HUES64 (cell line): ENCODE measurements around the gene ZNF383.
"Not testable (repeated sequence)": the region's sequence is repeated elsewhere in the genome, so short reads cannot be mapped to it uniquely, and the experiment has no call there.

Experiments
- H3K27ac ChIP-seq: 2 replicates; pipeline ENCODE4 v1.7.0; 2013; ENCODE audit warnings: low read depth, low read length, inconsistent platforms
- H3K27me3 ChIP-seq: 2 replicates; pipeline ENCODE4 v1.6.1; 2013; ENCODE audit warnings: mild to moderate bottlenecking, low read length; ENCODE audit not compliant: insufficient read depth
- H3K36me3 ChIP-seq: 2 replicates; pipeline ENCODE4 v1.6.1; 2013; ENCODE audit warnings: mild to moderate bottlenecking, low read length; ENCODE audit not compliant: insufficient read depth
- H3K4me1 ChIP-seq: 2 replicates; pipeline ENCODE4 v1.6.1; 2013; ENCODE audit warnings: mild to moderate bottlenecking, low read length, moderate library complexity; ENCODE audit not compliant: insufficient read depth
- H3K4me3 ChIP-seq: 2 replicates; pipeline ENCODE4 v1.5.1; 2013; ENCODE audit warnings: mild to moderate bottlenecking, low read length, moderate library complexity
- H3K9ac ChIP-seq: 2 replicates; pipeline ENCODE4 v1.6.1; 2013; ENCODE audit warnings: mild to moderate bottlenecking, low read depth, low read length
- H3K9me3 ChIP-seq: 2 replicates; pipeline ENCODE4 v1.6.1; 2013; ENCODE audit warnings: low read depth, low read length; ENCODE audit not compliant: insufficient read depth
- WGBS: fragments of 150-250, 120-280 bp; methylation state at CpG from one replicate; pipeline ENCODE4 v1.1.7; 2013; ENCODE audit warnings: missing lambda C conversion rate; 5-methylcytosine and 5-hydroxymethylcytosine counted together

ZNF383 gene

GRCh38 chr19:37226248-37226647 lies 8.2 kb downstream of the ZNF383 start:
- Histone ChIP-seq H3K9ac (no peak overlapping the region), H3K4me1 (no peaks in the 10 kb centered on the region), H3K36me3 (peaks cover 41% of the 10 kb centered on the region), H3K27ac (no peak overlapping the region), H3K9me3 (peaks cover 13% of the 10 kb centered on the region; the same call in 1 of the 2 replicates), H3K27me3 (no peaks in the 10 kb centered on the region), H3K4me3 (no peak overlapping the region)
- WGBS = 94% methylated on average over 2 of the region's 2 CpGs

GRCh38 chr19:37227996-37228395 lies 10.0 kb downstream of the ZNF383 start:
- peaks cover 56% of the 10 kb centered on the region for H3K36me3 ChIP-seq

GRCh38 chr19:37243206-37243632 lies 25.2 kb downstream of the ZNF383 start:
- Histone ChIP-seq H3K4me3 (no peak overlapping the region), H3K36me3 (peaks cover 51% of the 10 kb centered on the region), H3K27me3 (no peaks in the 10 kb centered on the region), H3K9ac (no peak overlapping the region), H3K9me3 (peaks cover 85% of the 10 kb centered on the region), H3K4me1 (0 out of 2 replicates have a peak, but pooled peaks cover 3% of the 10 kb centered on the region), H3K27ac (no peak overlapping the region)
- 94% methylated on average over 3 of the region's 4 CpGs for WGBS

More at GRCh38 chr19:37227996-37228395, 10.0 kb downstream of the ZNF383 start:
- H3K27ac ChIP-seq = no peak overlapping the region
- no peaks in the 10 kb centered on the region for H3K27me3 ChIP-seq
- no peak overlapping the region for H3K9ac ChIP-seq
- WGBS = 71% methylated on average over 12 of the region's 12 CpGs
- H3K4me1 ChIP-seq = no peaks in the 10 kb centered on the region
- H3K4me3 ChIP-seq = no peak overlapping the region
- H3K9me3 ChIP-seq = peaks cover 26% of the 10 kb centered on the region; the same call in 1 of the 2 replicates

GRCh38 chr19:37251308-37252229 lies 33.6 kb downstream of the ZNF383 start:
- WGBS = 90% methylated on average over 39 of the region's 39 CpGs
- H3K36me3 ChIP-seq = no peaks in the 10 kb centered on the region

GRCh38 chr19:37263028-37263427 lies 45.0 kb downstream of the ZNF383 start:
- not testable (repeated sequence) for H3K4me3 ChIP-seq, H3K36me3 ChIP-seq, H3K4me1 ChIP-seq, H3K27me3 ChIP-seq, H3K9ac ChIP-seq, H3K27ac ChIP-seq
- peaks cover 23% of the 10 kb centered on the region for H3K9me3 ChIP-seq
- WGBS = no CpG with 5 or more reads among the region's 1 CpG

More at GRCh38 chr19:37251308-37252229, 33.6 kb downstream of the ZNF383 start:
- Histone ChIP-seq H3K9ac (peak overlapping the region; percentile 14; the same call in 1 of the 2 replicates), H3K4me1 (no peaks in the 10 kb centered on the region), H3K27me3 (no peaks in the 10 kb centered on the region), H3K9me3 (peaks cover 61% of the 10 kb centered on the region), H3K27ac (no peak overlapping the region), H3K4me3 (peak overlapping the region; percentile 67)

- not testable (repeated sequence) for H3K4me3 ChIP-seq, H3K9me3 ChIP-seq, H3K27ac ChIP-seq, H3K9ac ChIP-seq, H3K36me3 ChIP-seq, H3K27me3 ChIP-seq, H3K4me1 ChIP-seq
- WGBS = 94% methylated on average over 6 of the region's 12 CpGs
These were observed 49.0 kb downstream of the ZNF383 start for GRCh38 chr19:37267005-37267404.

GRCh38 chr19:37267755-37268154 lies 49.7 kb downstream of the ZNF383 start:
- not testable (repeated sequence) for H3K27ac ChIP-seq, H3K9me3 ChIP-seq, H3K27me3 ChIP-seq, H3K9ac ChIP-seq, H3K36me3 ChIP-seq, H3K4me3 ChIP-seq, H3K4me1 ChIP-seq
- WGBS = 95% methylated on average over 4 of the region's 4 CpGs

GRCh38 chr19:37280656-37281055 lies 62.6 kb downstream of the ZNF383 start:
- not testable (repeated sequence) for H3K4me3 ChIP-seq, H3K27me3 ChIP-seq, H3K36me3 ChIP-seq, H3K9ac ChIP-seq, H3K9me3 ChIP-seq, H3K4me1 ChIP-seq, H3K27ac ChIP-seq
- WGBS = 96% methylated on average over 21 of the region's 30 CpGs

GRCh38 chr19:37284020-37284419 lies 66.0 kb downstream of the ZNF383 start:
- not testable (repeated sequence) for H3K9me3 ChIP-seq, H3K27ac ChIP-seq, H3K4me3 ChIP-seq, H3K4me1 ChIP-seq, H3K9ac ChIP-seq, H3K27me3 ChIP-seq, H3K36me3 ChIP-seq
- 93% methylated on average over 6 of the region's 37 CpGs for WGBS

GRCh38 chr19:37289229-37289628 lies 71.2 kb downstream of the ZNF383 start:
- H3K36me3 ChIP-seq, H3K9ac ChIP-seq, H3K4me3 ChIP-seq, H3K27ac ChIP-seq, H3K27me3 ChIP-seq, H3K4me1 ChIP-seq, H3K9me3 ChIP-seq: not testable (repeated sequence)
- WGBS = 98% methylated on average over 21 of the region's 39 CpGs

- H3K9ac ChIP-seq, H3K4me3 ChIP-seq, H3K36me3 ChIP-seq, H3K27me3 ChIP-seq, H3K27ac ChIP-seq, H3K4me1 ChIP-seq, H3K9me3 ChIP-seq: not testable (repeated sequence)
- WGBS = 93% methylated on average over 30 of the region's 63 CpGs
These were observed 75.3 kb downstream of the ZNF383 start for GRCh38 chr19:37292998-37293939.
